GM23248 (cell line): ENCODE data around the gene TLK1. TPM values are rescaled to one million over a fixed set of nuclear protein-coding genes. Genes with fewer than 3 reads are reported as not detected.

Experiments used
- DNase-seq: peaks from one replicate; pipeline ENCODE4 v3.0.0-alpha.2; 2015
- H2AFZ ChIP-seq: fragments of 200-600 bp; sonication (generic); 2 replicates; pipeline ENCODE4 v1.6.1; 2016; ENCODE audit warnings: antibody characterized with exemption
- H3F3A ChIP-seq: fragments of 200-600 bp; sonication (generic); 2 replicates; pipeline ENCODE4 v1.6.1; 2016; ENCODE audit warnings: mild to moderate bottlenecking, antibody characterized with exemption, mixed run types; ENCODE audit not compliant: insufficient read depth
- H3K27ac ChIP-seq: fragments of 200-600 bp; sonication (generic); 2 replicates; pipeline ENCODE4 v1.5.1; 2016; ENCODE audit warnings: mild to moderate bottlenecking
- H3K27me3 ChIP-seq: fragments of 200-600 bp; sonication (generic); replicated peaks from 2 replicates; pipeline ENCODE4 v1.6.1; 2016; ENCODE audit warnings: mild to moderate bottlenecking; ENCODE audit not compliant: insufficient read depth
- H3K36me3 ChIP-seq: fragments of 200-600 bp; sonication (generic); 2 replicates; pipeline ENCODE4 v1.6.1; 2016; ENCODE audit warnings: low read depth, mild to moderate bottlenecking
- H3K4me1 ChIP-seq: fragments of 200-600 bp; sonication (generic); 2 replicates; pipeline ENCODE4 v1.6.1; 2016; ENCODE audit warnings: mild to moderate bottlenecking; ENCODE audit not compliant: insufficient read depth
- H3K4me2 ChIP-seq: fragments of 200-600 bp; sonication (generic); one replicate; pipeline ENCODE4 v1.6.1; 2016; ENCODE audit warnings: mild to moderate bottlenecking; ENCODE audit not compliant: unreplicated experiment
- H3K4me3 ChIP-seq: fragments of 200-600 bp; sonication (generic); 2 replicates; pipeline ENCODE4 v1.5.1; 2016; ENCODE audit warnings: mild to moderate bottlenecking
- H3K79me2 ChIP-seq: fragments of 200-600 bp; sonication (generic); 2 replicates; pipeline ENCODE4 v1.6.1; 2016; ENCODE audit warnings: mild to moderate bottlenecking; ENCODE audit not compliant: insufficient read depth
- H3K9ac ChIP-seq: fragments of 200-600 bp; sonication (generic); 2 replicates; pipeline ENCODE4 v1.6.1; 2016; ENCODE audit warnings: mild to moderate bottlenecking
- H3K9me2 ChIP-seq: fragments of 200-600 bp; sonication (generic); 2 replicates; pipeline ENCODE4 v1.6.1; 2016; ENCODE audit warnings: mixed run types, mild to moderate bottlenecking, moderate library complexity; ENCODE audit not compliant: insufficient read depth
- H3K9me3 ChIP-seq: fragments of 200-600 bp; sonication (generic); one replicate; pipeline ENCODE4 v1.6.1; 2017; ENCODE audit warnings: low read depth
- H4K20me1 ChIP-seq: fragments of 200-600 bp; sonication (generic); 2 replicates; pipeline ENCODE4 v1.6.0; 2016; ENCODE audit not compliant: insufficient read depth
- EZH2 ChIP-seq: fragments of 200-600 bp; sonication (generic); IDR thresholded peaks from 2 replicates; pipeline ENCODE4 v1.6.1; 2018; ENCODE audit warnings: antibody characterized with exemption, mild to moderate bottlenecking; ENCODE audit not compliant: insufficient read depth, poor library complexity, severe bottlenecking
- EZH2phosphoT487 ChIP-seq: fragments of 200-600 bp; sonication (generic); IDR thresholded peaks from 2 replicates; pipeline ENCODE4 v1.6.1; 2018; ENCODE audit warnings: antibody characterized with exemption, moderate library complexity, mild to moderate bottlenecking, low read depth; ENCODE audit not compliant: insufficient read depth
- WGBS, 2 experiments: methylation state at CpG; one replicate each; pipeline ENCODE4 v1.1.6; 2015 to 2017; ENCODE audit warnings: low lambda C conversion rate in 2 of 2, low coverage in 1 of 2; ENCODE audit errors: missing lambda C conversion rate in 2 of 2; 5-methylcytosine and 5-hydroxymethylcytosine counted together
- in situ Hi-C: fragments of 300-500 bp; cut with MboI; formaldehyde crosslinking; loops from 2 replicates; pipeline ENCODE4 v1.15.0; 2020
- polyA plus RNA-seq: library from polyadenylated mRNA; unstranded; fragments of >200 nt; fragmentation: Nextera tagmentation; extraction: Ambion mirVana; gene quantifications from 2 replicates; pipeline ENCODE4 v1.2.1, GENCODE V29; 2016
- total RNA-seq: library from RNA; depleted of rRNA; stranded (reverse); fragments of >200 nt; shearing (Covaris generic); gene quantifications from 2 replicates; pipeline ENCODE4 v1.2.3, GENCODE V29; 2014

TLK1 gene
- total and polyA plus RNA-seq, 2 experiments from 2014 or later = 9.6 to 25.6 TPM

DNA sequence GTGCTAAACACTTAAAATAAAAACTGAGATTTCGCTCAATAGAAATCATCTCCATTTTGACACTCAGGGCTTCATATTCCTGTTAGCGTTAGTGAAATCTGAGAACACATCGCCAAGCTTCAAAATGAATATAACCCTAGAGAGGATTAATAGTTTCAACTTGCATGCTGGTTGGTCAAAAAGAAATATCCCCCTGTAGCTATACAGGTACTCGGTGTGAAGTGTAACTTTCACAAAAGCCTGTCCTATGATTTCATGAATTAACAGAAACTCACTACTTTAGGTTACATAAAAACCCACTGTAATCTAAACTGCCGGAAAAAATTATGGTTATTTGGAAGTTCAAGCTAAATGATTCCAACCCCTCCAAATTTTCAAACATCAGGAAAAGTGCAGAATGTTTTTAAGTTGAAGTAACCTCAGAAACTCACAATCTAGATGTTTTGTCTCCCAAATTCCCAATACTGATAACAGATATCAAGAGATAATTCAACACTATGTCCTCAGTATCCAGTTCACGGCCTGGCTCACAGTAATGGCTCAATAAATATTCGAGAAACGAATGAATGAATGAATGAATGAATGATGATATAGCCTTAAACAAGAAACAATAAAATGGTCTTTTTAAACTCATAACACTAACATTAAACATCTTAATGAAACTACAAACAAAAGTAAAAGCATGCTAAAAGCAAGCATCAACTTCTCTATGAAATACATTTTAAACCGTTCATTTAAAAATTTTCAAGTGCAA is 2.5 kb downstream of the TLK1 start:
- Histone ChIP-seq H3K36me3 (no peaks in the 10 kb centered on the region), H3K9me2 (no peaks in the 10 kb centered on the region), H3K4me3 (peak overlapping the region; percentile 87), H2AFZ (no peak overlapping the region), H3K4me1 (peaks cover 23% of the 10 kb centered on the region), H3K27ac (no peak overlapping the region), H3K9me3 (no peaks in the 10 kb centered on the region), H3K27me3 (no peaks in the 10 kb centered on the region), H3F3A (peaks cover 22% of the 10 kb centered on the region; the same call in 1 of the 2 replicates), H3K9ac (peak overlapping the region; percentile 97), H3K4me2 (peak overlapping the region; percentile 94), H3K79me2 (peaks cover 67% of the 10 kb centered on the region), H4K20me1 (peaks cover 29% of the 10 kb centered on the region; the same call in 1 of the 2 replicates)
- TF ChIP-seq EZH2 (no peak), EZH2phosphoT487 (no peak)
- in situ Hi-C loops = loop anchor here (25.0 kb wide), 1 partner anchor 254 kb away; no protein-coding TSS in a partner anchor
- DNase-seq = no peak
- 77 to 84% methylated on average over 9 of the region's 9 CpGs for WGBS, 2 experiments

DNA sequence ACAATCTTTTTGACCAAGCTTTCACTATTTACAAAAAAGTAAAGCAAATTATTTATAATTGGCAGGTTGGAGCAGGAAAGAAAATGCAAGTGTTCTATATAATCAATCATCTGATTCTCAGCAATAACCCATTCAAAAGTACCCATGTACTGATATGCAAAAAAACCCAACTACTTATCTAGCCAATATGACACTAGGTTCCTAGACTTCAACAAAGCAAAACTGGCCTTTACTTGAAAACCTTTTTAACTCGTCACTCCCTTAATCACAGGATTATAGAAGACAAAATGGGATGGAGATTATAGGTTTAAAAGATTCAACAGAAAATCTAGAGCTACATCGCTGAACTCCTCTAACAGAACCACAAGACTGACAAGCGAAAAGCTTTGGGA is 3.6 kb downstream of the TLK1 start:
- Histone ChIP-seq H3K9me3 (no peaks in the 10 kb centered on the region), H3K9ac (no peak overlapping the region), H3K9me2 (no peaks in the 10 kb centered on the region), H3K27ac (no peak overlapping the region), H3K27me3 (no peaks in the 10 kb centered on the region), H3F3A (peaks cover 22% of the 10 kb centered on the region; the same call in 1 of the 2 replicates), H3K36me3 (no peaks in the 10 kb centered on the region), H3K4me1 (peaks cover 23% of the 10 kb centered on the region), H3K4me3 (no peak overlapping the region), H4K20me1 (peaks cover 32% of the 10 kb centered on the region; the same call in 1 of the 2 replicates), H3K79me2 (peaks cover 78% of the 10 kb centered on the region), H3K4me2 (no peak overlapping the region), H2AFZ (no peak overlapping the region)
- WGBS, 2 experiments = 97 to 98% methylated on average over 3 of the region's 3 CpGs
- TF ChIP-seq EZH2 = no peak
- no peak for TF ChIP-seq EZH2phosphoT487
- in situ Hi-C loops = loop anchor here (25.0 kb wide), 1 partner anchor 255 kb away; no protein-coding TSS in a partner anchor
- no peak for DNase-seq

DNA sequence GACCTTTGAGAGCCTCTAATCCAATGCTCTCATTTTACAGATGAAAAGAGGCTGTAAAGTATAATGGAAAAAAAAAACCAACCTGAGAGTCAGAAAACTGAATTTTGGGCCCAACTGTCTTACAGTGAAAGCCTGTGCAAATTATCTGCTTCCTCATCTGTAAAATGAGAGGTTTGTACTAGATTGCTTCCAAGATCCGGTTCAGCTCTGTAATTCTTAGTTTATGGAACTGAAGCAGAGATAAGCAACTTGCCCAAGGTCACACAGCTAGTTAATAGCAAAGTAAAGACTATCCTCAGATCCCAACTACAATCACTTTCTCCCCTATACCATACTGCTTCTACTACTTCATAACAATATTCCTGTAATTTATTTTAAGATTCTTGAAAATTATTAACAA is 6.3 kb downstream of the TLK1 start:
- Histone ChIP-seq H3K9ac (no peak overlapping the region), H3F3A (0 out of 2 replicates have a peak, but pooled peaks cover 11% of the 10 kb centered on the region), H3K9me2 (no peaks in the 10 kb centered on the region), H3K36me3 (no peaks in the 10 kb centered on the region), H3K27ac (no peak overlapping the region), H2AFZ (no peak overlapping the region), H4K20me1 (peaks cover 32% of the 10 kb centered on the region; the same call in 1 of the 2 replicates), H3K4me3 (no peak overlapping the region), H3K4me2 (no peak overlapping the region), H3K9me3 (no peaks in the 10 kb centered on the region), H3K27me3 (no peaks in the 10 kb centered on the region), H3K4me1 (peaks cover 23% of the 10 kb centered on the region), H3K79me2 (peaks cover 100% of the 10 kb centered on the region)
- 90 to 96% methylated on average over 1 of the region's 1 CpG for WGBS, 2 experiments
- in situ Hi-C loops = loop anchor here (25.0 kb wide), 1 partner anchor 258 kb away; no protein-coding TSS in a partner anchor
- no peak for TF ChIP-seq EZH2phosphoT487
- no peak for DNase-seq

DNA sequence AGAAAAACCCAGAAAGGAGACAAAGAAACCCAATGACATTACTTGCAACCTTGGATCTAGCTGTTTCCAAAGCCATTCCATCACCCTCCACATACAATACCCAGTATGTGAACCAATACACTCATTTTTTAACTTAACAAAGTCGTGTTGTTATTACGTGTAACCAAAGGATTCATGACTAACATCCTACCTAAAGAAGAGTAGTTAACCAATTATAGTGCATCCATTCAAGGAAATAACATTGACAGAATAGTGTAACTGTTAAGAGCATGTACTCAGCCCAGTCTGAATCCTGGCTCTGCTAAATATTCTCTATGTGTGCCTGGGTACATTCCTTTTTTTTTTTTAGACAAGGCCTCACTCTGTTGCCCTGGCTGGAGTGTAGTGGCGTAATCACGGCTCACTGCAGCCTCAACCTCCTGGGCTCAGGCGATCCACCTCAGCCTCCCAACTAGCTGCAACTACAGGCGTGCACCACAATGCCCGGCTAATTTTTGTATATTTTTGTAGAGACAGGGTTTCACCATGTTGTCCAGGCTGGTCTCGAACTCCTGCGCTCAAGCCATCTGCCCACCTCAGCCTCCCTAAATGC is 9.9 kb downstream of the TLK1 start:
- DNase-seq = no peak
- in situ Hi-C loops = loop anchor here (25.0 kb wide), 1 partner anchor 262 kb away; no protein-coding TSS in a partner anchor
- no peak overlapping the region for H3K9ac ChIP-seq
- H2AFZ ChIP-seq = no peak overlapping the region
- H3K4me1 ChIP-seq = peaks cover 10% of the 10 kb centered on the region
- no peaks in the 10 kb centered on the region for H3K27me3 ChIP-seq
- no peaks in the 10 kb centered on the region for H3K36me3 ChIP-seq
- H3K4me2 ChIP-seq = no peak overlapping the region
- H3K27ac ChIP-seq = no peak overlapping the region
- H3F3A ChIP-seq = no peaks in the 10 kb centered on the region
- no peaks in the 10 kb centered on the region for H3K9me2 ChIP-seq
- peaks cover 29% of the 10 kb centered on the region for H4K20me1 ChIP-seq
- H3K9me3 ChIP-seq = no peaks in the 10 kb centered on the region
- 98% methylated on average over 9 of the region's 9 CpGs for whole genome bisulfite sequencing, 2 experiments
- TF ChIP-seq EZH2 = no peak
- no peak for TF ChIP-seq EZH2phosphoT487
- no peak overlapping the region for H3K4me3 ChIP-seq
- peaks cover 100% of the 10 kb centered on the region for H3K79me2 ChIP-seq
